C4-2B (cell line): Measurements from ENCODE around the gene CDH12.

Experiments
- H3K27ac ChIP-seq: fragments of 450-650 bp; 2 replicates; pipeline ENCODE4 v1.5.1; 2017
- CTCF ChIP-seq: fragments of 450-650 bp; conservative IDR thresholded peaks from 2 replicates; pipeline ENCODE4 v1.5.1; 2017; ENCODE audit warnings: mild to moderate bottlenecking
- ZFX ChIP-seq: fragments of 450-650 bp; IDR thresholded peaks from 2 replicates; pipeline ENCODE4 v1.6.1; 2017

The CDH12 gene

GRCh38 chr5:22591461-22591860, 261.7 kb downstream of the CDH12 start:
- TF ChIP-seq ZFX = no peak
- TF ChIP-seq CTCF = no peak
- no peak overlapping the region for H3K27ac ChIP-seq

GRCh38 chr5:22590677-22591268, 262.4 kb downstream of the CDH12 start:
- H3K27ac ChIP-seq = no peak overlapping the region
- TF ChIP-seq CTCF (no peak), ZFX (no peak)

- no peak overlapping the region for H3K27ac ChIP-seq
- TF ChIP-seq CTCF (no peak), ZFX (no peak)
Measured at GRCh38 chr5:22577711-22578110, 275.4 kb downstream of the CDH12 start.

GRCh38 chr5:22577006-22577405, 276.1 kb downstream of the CDH12 start:
- H3K27ac ChIP-seq = no peak overlapping the region
- TF ChIP-seq ZFX = no peak
- no peak for TF ChIP-seq CTCF

GRCh38 chr5:22572941-22573340, 280.2 kb downstream of the CDH12 start:
- no peak overlapping the region for H3K27ac ChIP-seq
- TF ChIP-seq ZFX (no peak), CTCF (no peak)

GRCh38 chr5:22567983-22568382, 285.2 kb downstream of the CDH12 start:
- TF ChIP-seq CTCF (no peak), ZFX (no peak)
- no peak overlapping the region for H3K27ac ChIP-seq

GRCh38 chr5:22560147-22560546, 293.0 kb downstream of the CDH12 start:
- H3K27ac ChIP-seq = no peak overlapping the region
- TF ChIP-seq CTCF (no peak), ZFX (no peak)
